Effector memory CD4-positive, alpha-beta T cell (primary cell): ENCODE measurements around the gene LYPD1.

Source experiments
- DNase-seq, 3 donors: peaks; one replicate each; pipeline ENCODE4 v3.0.0-alpha.2; 2020
- H3K27ac ChIP-seq: 2 replicates; pipeline ENCODE4 v1.7.0; 2013; ENCODE audit warnings: mild to moderate bottlenecking, low read length, moderate library complexity; ENCODE audit not compliant: insufficient read depth, poor library complexity, severe bottlenecking
- H3K27me3 ChIP-seq: replicated peaks from 2 replicates; pipeline ENCODE4 v1.7.0; 2013; ENCODE audit warnings: mild to moderate bottlenecking, low read length; ENCODE audit not compliant: insufficient read depth, control insufficient read depth, poor library complexity, severe bottlenecking
- H3K36me3 ChIP-seq: 2 replicates; pipeline ENCODE4 v1.7.0; 2013; ENCODE audit warnings: mild to moderate bottlenecking, low read length, moderate library complexity; ENCODE audit not compliant: control insufficient read depth, insufficient read depth
- H3K4me1 ChIP-seq: 2 replicates; pipeline ENCODE4 v1.7.0; 2013; ENCODE audit warnings: low read length, mild to moderate bottlenecking; ENCODE audit not compliant: control insufficient read depth, insufficient read depth, poor library complexity, severe bottlenecking
- H3K4me3 ChIP-seq: 2 replicates; pipeline ENCODE4 v1.7.0; 2013; ENCODE audit warnings: low read length, low read depth, mild to moderate bottlenecking; ENCODE audit not compliant: insufficient read depth, poor library complexity, severe bottlenecking
- H3K9me3 ChIP-seq: 2 replicates; pipeline ENCODE4 v1.7.0; 2013; ENCODE audit warnings: mild to moderate bottlenecking, low read length, moderate library complexity; ENCODE audit not compliant: control insufficient read depth

LYPD1 gene

DNA sequence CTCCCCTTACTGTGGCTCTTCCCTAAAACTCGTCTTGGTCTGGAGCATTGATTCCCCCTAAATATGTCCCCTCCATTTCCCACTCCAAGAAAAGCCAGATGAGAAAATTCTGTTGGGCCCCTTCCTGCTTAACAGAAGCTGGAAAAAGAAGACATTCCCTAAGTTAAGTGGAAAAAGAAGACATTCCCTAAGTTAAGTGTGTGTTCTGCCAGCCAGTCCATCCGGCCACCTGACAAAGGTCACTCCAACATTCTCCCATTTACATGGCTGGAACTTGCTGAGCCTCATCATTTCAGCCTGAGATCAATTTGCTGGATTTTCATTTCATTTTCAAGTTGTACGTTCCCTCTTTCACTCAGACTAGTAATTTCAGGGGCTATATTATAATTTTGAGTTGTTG lies 52.0 kb downstream of the LYPD1 start:
- Histone ChIP-seq H3K4me3 (no peak overlapping the region), H3K9me3 (no peaks in the 10 kb centered on the region), H3K4me1 (no peaks in the 10 kb centered on the region), H3K27me3 (no peaks in the 10 kb centered on the region), H3K36me3 (no peaks in the 10 kb centered on the region), H3K27ac (no peak overlapping the region)
- no peak for DNase-seq

DNA sequence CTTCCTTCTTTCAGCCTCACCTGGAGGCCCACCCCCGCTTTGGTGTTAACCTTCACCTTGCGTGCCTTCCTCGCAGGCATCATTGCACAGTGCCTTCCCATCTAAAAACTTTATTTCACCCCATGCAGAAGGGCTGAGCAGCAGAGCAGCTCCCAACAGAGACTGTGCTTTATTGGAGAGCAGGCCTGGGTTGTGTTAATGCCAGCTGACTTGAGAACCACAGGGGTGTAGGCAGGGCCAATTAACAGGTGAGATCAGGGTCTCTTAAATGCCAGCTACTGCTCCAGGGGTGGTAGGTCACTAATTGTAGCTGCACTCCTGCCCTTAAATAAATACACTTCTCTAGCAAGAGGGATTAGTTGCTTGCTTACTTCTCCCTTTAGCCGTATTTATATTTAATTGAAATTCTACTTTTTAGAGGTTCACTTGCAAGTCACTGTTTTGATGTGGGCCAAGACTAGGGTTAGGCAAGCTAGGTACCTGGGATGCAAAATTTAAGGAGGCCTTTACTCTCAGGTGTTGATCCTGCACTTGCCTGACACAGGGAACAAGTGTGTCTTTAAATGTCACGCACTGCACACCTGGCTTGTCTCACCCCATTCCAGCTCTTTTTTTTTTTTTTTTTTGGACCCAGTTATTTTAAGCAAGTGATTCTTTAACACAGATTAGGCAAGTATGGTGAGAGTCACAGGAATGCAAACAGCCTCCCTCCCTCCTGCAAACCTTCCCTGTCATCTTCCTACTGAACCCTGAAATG lies 54.5 kb downstream of the LYPD1 start:
- H3K36me3 ChIP-seq, result no peaks in the 10 kb centered on the region
- H3K27ac ChIP-seq, result no peak overlapping the region
- no peaks in the 10 kb centered on the region for H3K4me1 ChIP-seq
- no peaks in the 10 kb centered on the region for H3K9me3 ChIP-seq
- no peaks in the 10 kb centered on the region for H3K27me3 ChIP-seq
- no peak for DNase-seq
- no peak overlapping the region for H3K4me3 ChIP-seq

DNA sequence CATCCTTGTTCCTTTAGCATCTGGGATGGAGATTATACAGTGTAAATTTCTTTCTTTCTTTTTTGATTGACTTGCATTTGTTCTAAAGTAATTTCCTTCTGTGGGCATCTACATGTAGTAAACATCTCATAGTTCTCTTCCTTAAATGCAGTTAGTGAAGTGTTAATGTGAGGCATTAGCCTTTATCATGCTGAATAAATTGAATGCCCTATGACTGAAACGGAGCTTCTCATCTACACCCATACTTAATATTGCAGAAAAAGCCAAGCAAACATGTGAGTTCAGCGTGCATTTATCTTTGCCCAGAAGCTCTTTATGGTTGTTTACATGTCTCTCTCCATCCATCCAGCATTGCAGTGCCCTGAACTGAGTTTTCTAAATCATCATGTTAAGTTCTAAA lies 58.3 kb downstream of the LYPD1 start:
- no peak overlapping the region for H3K4me3 ChIP-seq
- no peak for DNase-seq
- no peaks in the 10 kb centered on the region for H3K27me3 ChIP-seq
- H3K4me1 ChIP-seq, result no peaks in the 10 kb centered on the region
- H3K27ac ChIP-seq, result no peak overlapping the region
- no peaks in the 10 kb centered on the region for H3K9me3 ChIP-seq
- no peaks in the 10 kb centered on the region for H3K36me3 ChIP-seq

DNA sequence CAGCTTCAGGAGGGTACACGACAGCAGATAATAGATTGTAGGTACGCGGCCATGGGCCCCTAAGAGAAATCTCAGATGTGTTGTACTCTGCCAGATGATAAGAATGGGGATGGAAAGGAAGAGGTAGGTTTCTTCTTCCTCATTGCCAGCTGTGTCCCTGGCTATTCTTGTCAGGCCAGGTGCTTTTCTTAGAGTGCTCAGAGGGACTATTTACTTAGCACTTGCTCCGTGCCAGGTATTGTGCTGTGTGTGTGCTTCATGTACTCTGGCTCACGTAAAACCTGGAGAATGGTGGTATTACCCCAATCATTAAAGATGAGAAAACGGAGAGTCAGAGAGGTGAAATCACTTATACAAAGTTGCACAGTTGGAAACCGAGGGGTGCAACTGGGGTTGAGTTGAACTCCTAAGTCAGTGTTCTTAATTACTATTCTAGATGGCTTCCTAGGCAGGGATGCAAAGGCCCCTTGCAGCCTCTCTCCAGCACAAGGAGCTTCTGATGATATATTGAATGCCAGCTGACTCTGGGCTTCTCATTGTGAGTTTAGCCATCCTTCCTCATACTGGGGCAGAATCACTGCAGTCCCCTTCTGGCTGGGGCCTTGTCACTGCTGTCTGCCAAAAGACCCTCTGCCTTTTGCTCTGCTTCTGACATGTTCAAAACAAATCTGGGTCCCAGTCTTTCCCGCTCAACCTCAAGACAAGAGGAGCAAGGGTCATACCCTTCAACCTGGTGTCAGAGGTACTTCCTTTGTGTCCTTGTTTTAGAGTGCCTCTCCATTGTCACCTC lies 60.7 kb downstream of the LYPD1 start:
- no peaks in the 10 kb centered on the region for H3K4me1 ChIP-seq
- H3K9me3 ChIP-seq, result no peaks in the 10 kb centered on the region
- H3K27ac ChIP-seq, result no peak overlapping the region
- no peaks in the 10 kb centered on the region for H3K27me3 ChIP-seq
- H3K36me3 ChIP-seq, result no peaks in the 10 kb centered on the region
- DNase-seq, result no peak
- H3K4me3 ChIP-seq, result no peak overlapping the region

DNA sequence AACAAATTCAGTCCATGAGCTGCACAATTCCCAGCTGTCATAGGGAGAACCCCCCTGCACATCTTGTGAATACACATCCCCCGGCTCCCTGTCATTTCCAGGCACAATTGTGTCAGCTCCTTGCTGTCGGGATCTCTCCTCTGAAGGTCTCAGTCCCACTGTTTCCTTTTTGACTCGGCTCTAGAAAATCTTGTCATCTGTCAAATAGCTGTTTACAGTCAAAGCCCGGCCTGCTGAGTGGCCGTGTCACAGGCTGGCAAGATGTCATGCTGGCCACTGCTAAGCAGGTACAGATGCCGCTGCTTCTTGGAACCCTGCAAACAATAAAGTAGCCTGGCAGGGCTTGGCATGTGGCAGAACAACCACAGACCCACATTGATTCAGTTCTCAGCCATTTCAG lies 61.7 kb downstream of the LYPD1 start:
- H3K27me3 ChIP-seq, result no peaks in the 10 kb centered on the region
- no peaks in the 10 kb centered on the region for H3K36me3 ChIP-seq
- DNase-seq, result no peak
- no peaks in the 10 kb centered on the region for H3K9me3 ChIP-seq
- no peak overlapping the region for H3K4me3 ChIP-seq
- no peaks in the 10 kb centered on the region for H3K4me1 ChIP-seq
- no peak overlapping the region for H3K27ac ChIP-seq

DNA sequence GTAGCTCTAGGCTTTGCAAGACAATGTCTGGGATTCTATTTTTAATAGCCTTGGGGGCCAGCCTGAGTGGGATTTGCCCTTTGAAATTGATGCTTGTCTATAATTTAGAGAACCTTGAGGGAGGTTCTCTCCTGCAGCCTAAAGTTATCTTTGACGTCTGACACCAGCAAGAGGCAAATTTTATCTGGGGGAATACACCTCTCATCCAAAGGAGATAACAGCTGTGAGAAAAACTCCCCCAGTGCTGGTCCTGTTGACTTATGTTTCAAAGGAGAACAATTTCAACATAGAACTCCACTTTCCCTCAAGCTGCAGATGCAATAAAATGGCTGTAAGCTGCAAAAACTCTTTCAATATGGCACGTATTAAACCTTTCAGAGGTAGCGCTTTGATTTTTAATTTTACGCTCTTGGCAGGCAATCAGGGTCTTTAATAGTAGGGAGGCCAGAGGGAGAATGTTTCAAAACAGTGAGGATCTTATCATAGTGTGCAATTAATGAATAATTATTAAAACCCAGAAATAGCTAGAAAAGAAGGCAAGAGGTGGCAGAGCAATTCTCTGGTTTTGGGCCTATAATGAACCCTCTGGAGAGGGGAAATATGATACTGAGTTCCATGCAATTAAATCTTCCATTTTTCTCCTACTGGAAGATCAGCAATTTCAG lies 62.4 kb downstream of the LYPD1 start:
- Histone ChIP-seq H3K9me3 (no peaks in the 10 kb centered on the region), H3K27ac (no peak overlapping the region), H3K4me1 (no peaks in the 10 kb centered on the region), H3K36me3 (no peaks in the 10 kb centered on the region), H3K27me3 (no peaks in the 10 kb centered on the region), H3K4me3 (no peak overlapping the region)
- DNase-seq, result no peak

DNA sequence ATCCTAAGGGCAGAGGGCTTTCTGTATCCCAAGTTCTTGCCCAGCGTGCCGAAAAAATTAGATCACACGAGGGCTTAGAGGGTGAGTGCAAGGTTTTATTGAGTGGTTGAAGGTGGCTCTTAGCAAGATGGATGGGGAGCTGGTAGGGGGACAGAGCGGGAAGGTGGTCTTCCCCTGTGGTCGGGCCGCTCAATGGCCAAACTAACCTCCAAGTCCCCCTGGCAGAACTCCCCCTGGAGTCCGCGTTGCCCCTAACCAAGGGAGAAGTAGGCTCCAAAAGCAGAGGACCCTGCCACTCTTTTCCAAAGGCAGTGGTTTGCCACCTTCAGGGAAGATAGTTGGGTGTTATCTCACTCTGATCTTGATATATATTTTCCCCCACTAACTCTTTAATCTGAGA lies 63.4 kb downstream of the LYPD1 start:
- no peaks in the 10 kb centered on the region for H3K27me3 ChIP-seq
- no peak overlapping the region for H3K4me3 ChIP-seq
- DNase-seq, result no peak
- H3K27ac ChIP-seq, result no peak overlapping the region
- H3K4me1 ChIP-seq, result no peaks in the 10 kb centered on the region
- H3K9me3 ChIP-seq, result no peaks in the 10 kb centered on the region
- H3K36me3 ChIP-seq, result no peaks in the 10 kb centered on the region

DNA sequence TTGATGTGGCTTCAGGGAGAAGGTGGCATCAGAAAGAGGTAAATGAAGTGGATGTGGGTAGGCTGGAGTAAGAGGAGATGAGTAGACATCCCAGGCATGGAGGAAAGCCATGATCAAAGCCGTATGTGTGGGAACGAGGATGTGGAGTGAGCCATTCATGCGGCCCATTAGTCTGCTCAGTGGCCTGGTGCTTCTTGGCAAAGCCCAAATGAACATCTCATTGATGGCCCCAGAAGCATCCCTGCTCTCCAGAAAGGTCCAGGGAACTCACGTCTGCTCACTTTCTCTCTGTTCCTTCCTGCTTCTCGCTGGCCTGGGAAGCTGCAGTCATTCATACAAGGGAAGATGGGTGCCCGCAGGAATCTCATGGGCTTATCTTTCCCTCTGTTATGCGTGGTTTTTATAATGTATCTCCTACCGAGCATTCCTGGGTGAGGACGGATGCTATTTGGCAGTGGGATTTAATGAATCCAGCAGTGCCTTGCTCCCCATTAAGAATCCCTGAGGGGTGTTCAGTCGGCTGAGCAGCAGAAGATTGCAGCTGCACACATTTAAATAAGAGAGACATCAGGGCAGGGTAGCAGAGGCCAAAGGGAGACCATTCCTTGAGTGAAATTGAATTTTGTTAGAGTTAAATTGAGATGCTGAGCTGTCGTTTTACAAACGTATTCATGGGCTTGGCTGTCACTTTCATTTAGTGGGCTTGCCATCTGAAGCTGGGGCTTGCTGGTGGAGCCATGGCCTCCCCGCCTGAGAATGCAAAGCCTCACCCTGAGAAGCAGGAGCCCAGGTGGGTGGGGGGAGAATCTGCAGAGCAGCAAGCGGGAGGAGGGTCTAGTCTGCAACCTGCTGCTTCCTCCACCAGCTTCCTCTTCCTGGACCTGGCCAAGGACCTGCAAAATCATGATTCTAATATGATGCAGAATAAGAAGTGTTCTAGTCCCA lies 64.5 kb downstream of the LYPD1 start:
- Histone ChIP-seq H3K9me3 (no peaks in the 10 kb centered on the region), H3K36me3 (no peaks in the 10 kb centered on the region), H3K4me3 (no peak overlapping the region), H3K27me3 (no peaks in the 10 kb centered on the region), H3K4me1 (no peaks in the 10 kb centered on the region), H3K27ac (no peak overlapping the region)
- DNase-seq, result no peak

DNA sequence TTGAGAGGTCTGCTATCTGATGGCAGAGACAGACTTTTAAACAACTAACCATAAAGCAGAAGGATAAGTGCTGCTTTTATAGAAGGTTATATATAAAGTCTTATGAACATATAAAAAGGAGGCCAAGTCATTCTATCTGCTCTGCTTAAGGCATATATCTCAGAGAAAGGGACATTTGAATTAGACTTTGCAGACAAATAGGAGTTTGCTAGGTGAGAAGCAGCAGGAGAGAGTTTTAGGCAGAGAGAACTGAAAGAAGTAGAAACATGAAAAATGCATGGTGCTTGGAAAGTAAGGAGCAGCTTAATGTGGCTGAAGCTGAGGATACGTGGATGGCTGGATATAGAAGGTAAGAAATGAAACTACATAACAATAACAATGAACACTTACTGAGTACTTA lies 65.4 kb downstream of the LYPD1 start:
- Histone ChIP-seq H3K9me3 (no peaks in the 10 kb centered on the region), H3K27me3 (no peaks in the 10 kb centered on the region), H3K4me3 (no peak overlapping the region), H3K36me3 (no peaks in the 10 kb centered on the region), H3K27ac (no peak overlapping the region), H3K4me1 (no peaks in the 10 kb centered on the region)
- DNase-seq, result no peak
